Liver (tissue), 9 donors: ENCODE results near the gene IL1RAPL1. TPM values are rescaled to one million over a fixed set of nuclear protein-coding genes. Genes with fewer than 3 reads are reported as not detected.

Experiments used
- DNase-seq: peaks from one replicate; pipeline ENCODE4 v3.0.0-alpha.2; 2017; ENCODE audit warnings: low spot score
- H3K27ac ChIP-seq, 2 donors: one replicate each; pipeline ENCODE4 v1.7.0; 2013; ENCODE audit warnings: inconsistent platforms in 2 of 2, low read length in 2 of 2, control low read depth in 1 of 2, low read depth in 1 of 2, mild to moderate bottlenecking in 1 of 2
- H3K27me3 ChIP-seq, 4 donors: one replicate each; pipeline versions ENCODE4 v1.6.1 to v1.7.0; 2013; ENCODE audit warnings: low read length in 3 of 4, inconsistent platforms in 1 of 4, mild to moderate bottlenecking in 1 of 4, moderate library complexity in 1 of 4; ENCODE audit not compliant: control insufficient read depth in 4 of 4, insufficient read depth in 4 of 4
- H3K36me3 ChIP-seq, 4 donors: one replicate each; pipeline versions ENCODE4 v1.6.1 to v1.7.0; 2013; ENCODE audit warnings: low read length in 3 of 4, mild to moderate bottlenecking in 3 of 4, low read depth in 1 of 4, moderate library complexity in 1 of 4; ENCODE audit not compliant: control insufficient read depth in 4 of 4, insufficient read depth in 3 of 4
- H3K4me1 ChIP-seq, 4 donors: one replicate each; pipeline versions ENCODE4 v1.6.1 to v1.7.0; 2013; ENCODE audit warnings: low read length in 3 of 4, mild to moderate bottlenecking in 3 of 4, moderate library complexity in 1 of 4; ENCODE audit not compliant: control insufficient read depth in 4 of 4, insufficient read depth in 4 of 4
- H3K4me3 ChIP-seq, 3 donors: one replicate each; pipeline versions ENCODE4 v1.6.1 to v1.7.0; 2013; ENCODE audit warnings: low read length in 3 of 3, control low read depth in 1 of 3, low read depth in 1 of 3, mild to moderate bottlenecking in 1 of 3
- H3K9ac ChIP-seq, 2 donors: one replicate each; pipeline ENCODE4 v1.7.0; 2013; ENCODE audit warnings: low read length in 2 of 2, mild to moderate bottlenecking in 2 of 2, moderate library complexity in 2 of 2, control low read depth in 1 of 2, low read depth in 1 of 2
- H3K9me3 ChIP-seq, 4 donors: one replicate each; pipeline versions ENCODE4 v1.6.1 to v1.7.0; 2013; ENCODE audit warnings: low read length in 3 of 4; ENCODE audit not compliant: control insufficient read depth in 4 of 4
- ATF3 ChIP-seq: IDR thresholded peaks from 2 replicates; pipeline ENCODE4 v1.6.1; 2016; ENCODE audit warnings: antibody characterized with exemption
- EGR1 ChIP-seq, 2 donors: IDR thresholded peaks; 2 replicates each; pipeline ENCODE4 v1.6.1; 2016 to 2018; ENCODE audit warnings: antibody characterized with exemption in 2 of 2, low read depth in 2 of 2
- FOXA2 ChIP-seq: IDR thresholded peaks from 2 replicates; pipeline ENCODE4 v1.6.1; 2016; ENCODE audit warnings: antibody characterized with exemption
- GABPA ChIP-seq, 2 donors: IDR thresholded peaks in 1 of 2; conservative IDR thresholded peaks in 1 of 2; 2 replicates each; pipeline ENCODE4 v1.6.1; 2016; ENCODE audit warnings: antibody characterized with exemption in 2 of 2, mild to moderate bottlenecking in 1 of 2, moderate library complexity in 1 of 2
- HNF4A ChIP-seq, 2 donors: conservative IDR thresholded peaks; 2 replicates each; pipeline ENCODE4 v1.6.1; 2016; ENCODE audit warnings: antibody characterized with exemption in 2 of 2, mild to moderate bottlenecking in 2 of 2
- HNF4G ChIP-seq: IDR thresholded peaks from 2 replicates; pipeline ENCODE4 v1.6.1; 2016; ENCODE audit warnings: antibody characterized with exemption
- JUND ChIP-seq, 2 donors: IDR thresholded peaks; 2 replicates each; pipeline ENCODE4 v1.6.1; 2016; ENCODE audit warnings: antibody characterized with exemption in 2 of 2
- MAX ChIP-seq: IDR thresholded peaks from 2 replicates; pipeline ENCODE4 v1.6.1; 2016; ENCODE audit warnings: antibody characterized with exemption
- RAD21 ChIP-seq, 2 donors: IDR thresholded peaks; 2 replicates each; pipeline ENCODE4 v1.6.1; 2016; ENCODE audit warnings: antibody characterized with exemption in 2 of 2, mild to moderate bottlenecking in 2 of 2
- REST ChIP-seq: IDR thresholded peaks from 2 replicates; pipeline ENCODE4 v1.6.1; 2016; ENCODE audit warnings: antibody characterized with exemption, mild to moderate bottlenecking
- RXRA ChIP-seq, 2 donors: IDR thresholded peaks; 2 replicates each; pipeline ENCODE4 v1.6.1; 2017 to 2018; ENCODE audit warnings: antibody characterized with exemption in 2 of 2, mild to moderate bottlenecking in 1 of 2
- SP1 ChIP-seq: IDR thresholded peaks from 2 replicates; pipeline ENCODE4 v1.6.1; 2018; ENCODE audit warnings: antibody characterized with exemption, mild to moderate bottlenecking
- TAF1 ChIP-seq: conservative IDR thresholded peaks from 2 replicates; pipeline ENCODE4 v1.6.1; 2016; ENCODE audit warnings: antibody characterized with exemption, mild to moderate bottlenecking
- YY1 ChIP-seq: IDR thresholded peaks from 2 replicates; pipeline ENCODE4 v1.6.1; 2016; ENCODE audit warnings: antibody characterized with exemption, mild to moderate bottlenecking
- ZBTB33 ChIP-seq: IDR thresholded peaks from 2 replicates; pipeline ENCODE4 v1.6.1; 2016; ENCODE audit warnings: antibody characterized with exemption
- WGBS: extraction: QIAGEN DNeasy Blood & Tissue Kit; methylation state at CpG from one replicate; pipeline ENCODE4 v1.1.7; 2013; 5-methylcytosine and 5-hydroxymethylcytosine counted together
- polyA plus RNA-seq, 2 donors: library from polyadenylated mRNA; stranded (reverse) in 1 of 2; unstranded in 1 of 2; fragments of 200-250 nt in 1 of 2; fragments of >200 nt in 1 of 2; fragmentation: Nextera tagmentation in 1 of 2; extraction: Ambion mirVana in 1 of 2; gene quantifications; one replicate each; pipeline versions ENCODE4 v1.2.1 to v1.2.3, GENCODE V29; 2013 to 2015
- total RNA-seq, 2 donors: library from RNA; depleted of rRNA; stranded (reverse); fragments of >200 nt; gene quantifications; one replicate each; pipeline ENCODE4 v1.2.3, GENCODE V29; 2014
- TF ChIP-seq, protein P1 (sequence below): fragments of 150-350 bp; IDR thresholded peaks from 2 replicates; pipeline ENCODE4 v1.5.1; 2017; ENCODE audit warnings: improper control_type of control experiment, low read depth, low read length; ENCODE audit not compliant: missing input control
- donor health status: healthy.
- donor health status: healthy.
- donor health status: healthy.
- donor health status: healthy.
- donor health status: healthy.

Gene IL1RAPL1
- total and polyA plus RNA-seq, 4 donors, result 0.08 to 0.33 TPM; not detected in 2

- WGBS, result 83% methylated on average over 4 of the region's 4 CpGs
- Histone ChIP-seq H3K4me1 (no peaks in the 10 kb centered on the region), H3K4me3 (no peak overlapping the region), H3K27ac (no peak overlapping the region), H3K9ac (no peak overlapping the region), H3K36me3 (no peaks in the 10 kb centered on the region), H3K27me3 (no peaks in the 10 kb centered on the region), H3K9me3 (no peaks in the 10 kb centered on the region)
- DNase-seq, result no peak
- TF ChIP-seq HNF4A (conservative IDR thresholded peaks at IDR 0.05) (no peak), MAX (no peak), ZBTB33 (no peak), YY1 (no peak), ATF3 (no peak), GABPA (IDR thresholded peaks at IDR 0.05 in 1 of 2, conservative IDR thresholded peaks at IDR 0.05 in 1 of 2) (no peak), FOXA2 (no peak), TAF1 (no peak), SP1 (no peak), HNF4G (no peak), EGR1 (IDR thresholded peaks at IDR 0.05; ENCODE audit: low read depth in 2 of 2) (no peak)
Observed at GRCh38 chrX:29145316-29145715, 558.1 kb downstream of the IL1RAPL1 start.

GRCh38 chrX:29148511-29148910, 561.3 kb downstream of the IL1RAPL1 start:
- Histone ChIP-seq H3K36me3 (no peaks in the 10 kb centered on the region), H3K9me3 (no peaks in the 10 kb centered on the region), H3K9ac (no peak overlapping the region), H3K4me1 (no peaks in the 10 kb centered on the region), H3K27ac (no peak overlapping the region), H3K27me3 (no peaks in the 10 kb centered on the region), H3K4me3 (no peak overlapping the region)
- DNase-seq, result no peak
- 79% methylated on average over 5 of the region's 5 CpGs for WGBS
- TF ChIP-seq HNF4G (no peak), RAD21 (IDR thresholded peaks at IDR 0.05) (no peak), JUND (IDR thresholded peaks at IDR 0.05) (no peak), RXRA (IDR thresholded peaks at IDR 0.05) (no peak)

- Histone ChIP-seq H3K9me3 (no peaks in the 10 kb centered on the region), H3K27ac (no peak overlapping the region), H3K36me3 (no peaks in the 10 kb centered on the region), H3K4me3 (no peak overlapping the region), H3K9ac (no peak overlapping the region), H3K4me1 (no peaks in the 10 kb centered on the region), H3K27me3 (no peaks in the 10 kb centered on the region)
- WGBS, result 80% methylated on average over 3 of the region's 3 CpGs
- no peak for DNase-seq
- TF ChIP-seq REST, result no peak
- TF ChIP-seq SP1, result no peak
- no peak for TF ChIP-seq ATF3
- no peak for TF ChIP-seq HNF4G
- TF ChIP-seq, protein P1, sequence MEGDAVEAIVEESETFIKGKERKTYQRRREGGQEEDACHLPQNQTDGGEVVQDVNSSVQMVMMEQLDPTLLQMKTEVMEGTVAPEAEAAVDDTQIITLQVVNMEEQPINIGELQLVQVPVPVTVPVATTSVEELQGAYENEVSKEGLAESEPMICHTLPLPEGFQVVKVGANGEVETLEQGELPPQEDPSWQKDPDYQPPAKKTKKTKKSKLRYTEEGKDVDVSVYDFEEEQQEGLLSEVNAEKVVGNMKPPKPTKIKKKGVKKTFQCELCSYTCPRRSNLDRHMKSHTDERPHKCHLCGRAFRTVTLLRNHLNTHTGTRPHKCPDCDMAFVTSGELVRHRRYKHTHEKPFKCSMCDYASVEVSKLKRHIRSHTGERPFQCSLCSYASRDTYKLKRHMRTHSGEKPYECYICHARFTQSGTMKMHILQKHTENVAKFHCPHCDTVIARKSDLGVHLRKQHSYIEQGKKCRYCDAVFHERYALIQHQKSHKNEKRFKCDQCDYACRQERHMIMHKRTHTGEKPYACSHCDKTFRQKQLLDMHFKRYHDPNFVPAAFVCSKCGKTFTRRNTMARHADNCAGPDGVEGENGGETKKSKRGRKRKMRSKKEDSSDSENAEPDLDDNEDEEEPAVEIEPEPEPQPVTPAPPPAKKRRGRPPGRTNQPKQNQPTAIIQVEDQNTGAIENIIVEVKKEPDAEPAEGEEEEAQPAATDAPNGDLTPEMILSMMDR, result no peak
- TF ChIP-seq RAD21 (IDR thresholded peaks at IDR 0.05), result no peak
- no peak for TF ChIP-seq MAX
Observed at GRCh38 chrX:29155286-29155685, 568.0 kb downstream of the IL1RAPL1 start.
